Suprapubic skin (tissue), 3 donors: ENCODE measurements around the gene ERCC5.

Experiments used
- CTCF ChIP-seq, 2 donors: fragments of 200-600 bp in 1 of 2; fragments of 450-650 bp in 1 of 2; sonication (generic) in 1 of 2; IDR thresholded peaks; one replicate each; pipeline ENCODE4 v1.5.1; 2016 to 2019; ENCODE audit warnings: antibody characterized with exemption in 2 of 2, mild to moderate bottlenecking in 1 of 2, moderate library complexity in 1 of 2
- POLR2A ChIP-seq, 2 donors: fragments of 450-650 bp; IDR thresholded peaks; one replicate each; pipeline ENCODE4 v1.6.1; 2017; ENCODE audit warnings: antibody characterized with exemption in 2 of 2, mild to moderate bottlenecking in 2 of 2, moderate library complexity in 2 of 2

- TF ChIP-seq CTCF (IDR thresholded peaks at IDR 0.05) (no peak), POLR2A (IDR thresholded peaks at IDR 0.05) (no peak)
These were observed 36.2 kb downstream of the ERCC5 start for GRCh38 chr13:102881819-102882686.
